Mucosa of rectum (tissue), 2 donors: ENCODE results near the gene SAT1.

Source experiments
- H3K27ac ChIP-seq, 2 donors: one replicate each; pipeline ENCODE4 v1.7.0; 2013; ENCODE audit warnings: inconsistent platforms in 2 of 2, low read depth in 2 of 2, low read length in 2 of 2
- H3K27me3 ChIP-seq, 2 donors: one replicate each; pipeline ENCODE4 v1.7.0; 2013; ENCODE audit warnings: low read length in 2 of 2; ENCODE audit not compliant: control insufficient read depth in 2 of 2, insufficient read depth in 2 of 2
- H3K36me3 ChIP-seq, 2 donors: one replicate each; pipeline ENCODE4 v1.7.0; 2013; ENCODE audit warnings: low read length in 2 of 2; ENCODE audit not compliant: control insufficient read depth in 2 of 2, insufficient read depth in 2 of 2
- H3K4me1 ChIP-seq, 2 donors: one replicate each; pipeline ENCODE4 v1.7.0; 2013; ENCODE audit warnings: low read length in 2 of 2, mild to moderate bottlenecking in 1 of 2; ENCODE audit not compliant: control insufficient read depth in 2 of 2, insufficient read depth in 2 of 2
- H3K4me3 ChIP-seq, 2 donors: one replicate each; pipeline ENCODE4 v1.7.0; 2013; ENCODE audit warnings: low read length in 2 of 2
- H3K9ac ChIP-seq, 2 donors: one replicate each; pipeline ENCODE4 v1.7.0; 2013; ENCODE audit warnings: low read length in 2 of 2, low read depth in 1 of 2, mild to moderate bottlenecking in 1 of 2
- H3K9me3 ChIP-seq, 2 donors: one replicate each; pipeline ENCODE4 v1.7.0; 2013; ENCODE audit warnings: low read length in 2 of 2; ENCODE audit not compliant: control insufficient read depth in 2 of 2
- donor health status: healthy.
- donor health status: Normal muscosa, but diverticular disease.

The SAT1 gene

GRCh38 chrX:23803931-23804381, 21.0 kb downstream of the SAT1 start:
- Histone ChIP-seq H3K4me3 (no peak overlapping the region), H3K36me3 (no peaks in the 10 kb centered on the region), H3K27ac (peak overlapping the region; percentile 76 to 78), H3K27me3 (no peaks in the 10 kb centered on the region), H3K9me3 (no peaks in the 10 kb centered on the region), H3K4me1 (peaks cover 12 to 26% of the 10 kb centered on the region in 2 donors), H3K9ac (no peak overlapping the region)

- H3K27me3 ChIP-seq: no peaks in the 10 kb centered on the region
- H3K9ac ChIP-seq: peak overlapping the region in 1 of 2 donors; percentile 37
- H3K4me3 ChIP-seq: no peak overlapping the region
- H3K36me3 ChIP-seq: no peaks in the 10 kb centered on the region
- H3K4me1 ChIP-seq: peaks cover 12 to 20% of the 10 kb centered on the region in 2 donors
- H3K9me3 ChIP-seq: no peaks in the 10 kb centered on the region
- peak overlapping the region; percentile 76 to 78 for H3K27ac ChIP-seq
Measured at GRCh38 chrX:23804578-23804977, 21.6 kb downstream of the SAT1 start.

- H3K27me3 ChIP-seq: no peaks in the 10 kb centered on the region
- no peaks in the 10 kb centered on the region for H3K36me3 ChIP-seq
- H3K27ac ChIP-seq: no peak overlapping the region
- H3K4me3 ChIP-seq: no peak overlapping the region
- H3K9me3 ChIP-seq: no peaks in the 10 kb centered on the region
- peaks cover 9 to 16% of the 10 kb centered on the region in 2 donors for H3K4me1 ChIP-seq
- H3K9ac ChIP-seq: no peak overlapping the region
Measured at GRCh38 chrX:23805389-23805788, 22.4 kb downstream of the SAT1 start.

DNA sequence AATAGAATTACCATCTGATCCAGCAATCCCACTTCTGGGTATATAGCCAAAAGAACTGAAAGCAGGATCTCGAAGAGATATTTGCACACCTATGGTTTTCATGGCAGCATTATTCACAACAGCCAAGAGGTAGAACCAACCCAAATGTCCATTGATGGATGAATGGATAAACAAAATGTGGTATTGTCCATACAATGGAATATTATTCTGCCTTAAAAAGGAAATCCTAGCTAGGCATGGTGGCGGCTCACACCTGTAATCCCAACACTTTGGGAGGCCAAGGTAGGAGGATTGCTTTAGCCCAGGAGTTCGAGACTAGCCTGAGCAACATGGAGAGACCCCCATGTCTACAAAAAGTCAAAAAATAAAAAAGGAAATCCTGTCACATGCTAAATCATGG, 27.3 kb downstream of the SAT1 start:
- Histone ChIP-seq H3K4me1 (peaks cover 5 to 8% of the 10 kb centered on the region in 2 donors), H3K27ac (no peak overlapping the region), H3K4me3 (no peak overlapping the region), H3K9ac (no peak overlapping the region), H3K36me3 (no peaks in the 10 kb centered on the region), H3K9me3 (no peaks in the 10 kb centered on the region), H3K27me3 (no peaks in the 10 kb centered on the region)

DNA sequence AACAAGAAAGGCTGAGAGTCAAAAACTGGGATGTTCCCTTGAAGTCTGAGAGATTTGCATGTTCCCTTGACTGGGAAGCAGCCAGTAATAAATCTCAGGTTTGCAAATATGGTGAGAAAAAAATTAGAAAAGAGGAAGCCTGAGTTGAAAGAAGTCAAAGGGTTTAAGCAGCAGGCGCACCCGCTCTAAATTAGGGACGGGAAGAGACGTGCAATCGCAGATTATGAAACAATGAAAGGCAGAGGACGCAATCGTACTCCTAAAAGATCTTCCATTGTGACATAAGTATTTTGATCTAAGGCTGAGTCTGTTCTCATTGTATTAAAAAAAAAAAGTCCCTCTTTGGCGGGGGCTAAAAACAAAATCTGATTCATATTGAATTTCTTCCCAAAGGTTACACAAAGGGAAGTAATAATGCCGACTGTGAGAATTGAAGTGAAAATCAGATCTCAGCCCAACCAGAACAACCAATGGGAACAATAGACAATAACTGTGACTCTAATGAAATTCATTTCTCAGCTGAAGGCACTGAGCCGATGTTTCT, 28.2 kb downstream of the SAT1 start:
- Histone ChIP-seq H3K27me3 (no peaks in the 10 kb centered on the region), H3K9me3 (no peaks in the 10 kb centered on the region), H3K36me3 (no peaks in the 10 kb centered on the region), H3K4me1 (peaks cover 5 to 12% of the 10 kb centered on the region in 2 donors), H3K9ac (no peak overlapping the region), H3K27ac (no peak overlapping the region), H3K4me3 (no peak overlapping the region)

GRCh38 chrX:23811656-23812055, 28.7 kb downstream of the SAT1 start:
- Histone ChIP-seq H3K9me3 (no peaks in the 10 kb centered on the region), H3K4me1 (peaks cover 5 to 15% of the 10 kb centered on the region in 2 donors), H3K9ac (no peak overlapping the region), H3K36me3 (no peaks in the 10 kb centered on the region), H3K27ac (no peak overlapping the region), H3K4me3 (no peak overlapping the region), H3K27me3 (no peaks in the 10 kb centered on the region)

DNA sequence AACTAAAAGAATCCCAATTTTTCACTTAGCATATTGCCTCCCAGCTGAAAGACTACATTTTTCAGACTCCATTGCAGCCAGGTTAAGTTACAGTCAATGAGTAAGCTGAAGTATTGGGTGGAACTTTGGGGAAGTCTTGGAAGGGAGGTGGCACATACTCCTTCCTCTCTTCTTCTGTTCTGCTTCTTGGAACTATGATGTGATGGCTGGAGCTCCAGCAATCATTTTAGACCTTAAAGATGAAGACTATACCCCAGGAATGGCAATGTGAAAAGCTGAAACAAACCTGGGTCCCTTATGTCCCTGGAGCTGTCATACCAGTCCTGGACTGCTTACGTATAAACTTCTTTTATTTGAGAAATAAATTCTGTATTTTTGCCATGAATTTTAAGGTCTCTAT, 30.8 kb downstream of the SAT1 start:
- no peaks in the 10 kb centered on the region for H3K9me3 ChIP-seq
- no peaks in the 10 kb centered on the region for H3K36me3 ChIP-seq
- no peak overlapping the region for H3K27ac ChIP-seq
- H3K9ac ChIP-seq: no peak overlapping the region
- no peaks in the 10 kb centered on the region for H3K27me3 ChIP-seq
- peaks cover 0 to 13% of the 10 kb centered on the region in 2 donors for H3K4me1 ChIP-seq
- H3K4me3 ChIP-seq: no peak overlapping the region

DNA sequence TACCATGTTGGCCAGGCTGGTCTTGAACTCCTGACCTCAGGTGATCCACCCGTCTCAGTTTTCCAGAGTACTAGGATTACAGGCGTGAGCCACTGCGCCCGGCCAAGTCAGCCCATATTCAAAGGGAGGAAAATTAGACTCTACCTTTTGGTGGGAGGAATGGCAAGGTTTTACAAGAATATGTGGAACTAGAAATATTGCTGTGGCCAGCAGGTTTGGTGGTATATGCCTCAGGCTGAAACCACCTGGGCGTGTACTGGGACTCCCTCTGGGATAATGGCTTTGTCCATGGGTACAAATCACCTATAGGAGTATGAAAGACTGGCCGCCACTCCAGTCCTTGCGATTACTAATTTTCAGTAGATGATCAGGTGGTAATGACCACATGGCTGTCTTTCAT, 32.4 kb downstream of the SAT1 start:
- H3K9me3 ChIP-seq: no peaks in the 10 kb centered on the region
- H3K27me3 ChIP-seq: no peaks in the 10 kb centered on the region
- H3K36me3 ChIP-seq: no peaks in the 10 kb centered on the region
- peaks cover 0 to 13% of the 10 kb centered on the region in 2 donors for H3K4me1 ChIP-seq
- no peak overlapping the region for H3K4me3 ChIP-seq
- H3K9ac ChIP-seq: no peak overlapping the region
- H3K27ac ChIP-seq: no peak overlapping the region

GRCh38 chrX:23816179-23816578, 33.2 kb downstream of the SAT1 start:
- no peak overlapping the region for H3K27ac ChIP-seq
- H3K27me3 ChIP-seq: no peaks in the 10 kb centered on the region
- no peak overlapping the region for H3K4me3 ChIP-seq
- no peaks in the 10 kb centered on the region for H3K36me3 ChIP-seq
- H3K9ac ChIP-seq: no peak overlapping the region
- no peaks in the 10 kb centered on the region for H3K9me3 ChIP-seq
- peaks cover 0 to 13% of the 10 kb centered on the region in 2 donors for H3K4me1 ChIP-seq

- Histone ChIP-seq H3K9ac (no peak overlapping the region), H3K4me3 (no peak overlapping the region), H3K27me3 (no peaks in the 10 kb centered on the region), H3K36me3 (no peaks in the 10 kb centered on the region), H3K27ac (no peak overlapping the region), H3K4me1 (peaks cover 6 to 18% of the 10 kb centered on the region in 2 donors), H3K9me3 (no peaks in the 10 kb centered on the region)
Measured at GRCh38 chrX:23817979-23818336, 35.0 kb downstream of the SAT1 start.
